CD4-positive, alpha-beta T cell treated with Interleukin-15 for 1 hour (primary cell): ENCODE results near the gene ZNF451.
A peak's percentile ranks its signal among the peaks of the same experiment; 100 is the strongest.

ENCODE experiments used
- DNase-seq: peaks from one replicate; pipeline ENCODE4 v3.0.0-alpha.2; 2020

ZNF451 gene

DNA sequence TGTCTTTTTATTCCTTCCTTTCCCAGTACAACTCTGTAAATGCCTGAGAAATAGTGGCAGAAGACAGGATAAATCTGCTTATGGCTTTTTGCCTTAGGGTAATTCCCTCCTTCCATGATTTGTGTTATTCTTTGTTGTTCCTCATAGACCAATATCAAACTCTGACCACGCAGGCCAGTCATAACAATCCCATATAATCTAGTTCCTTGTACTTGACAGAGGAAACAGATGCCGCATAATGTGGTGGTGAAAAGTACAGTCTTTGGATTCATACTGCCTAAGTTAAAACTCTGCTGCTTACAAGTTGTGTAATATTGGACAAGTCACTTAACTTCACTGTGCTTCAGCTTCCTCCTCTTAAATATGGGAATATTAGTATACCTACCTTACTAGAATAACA is 74.0 kb downstream of the ZNF451 start:
- no peak for DNase-seq

GRCh38 chr6:57165080-57165479 is 75.1 kb downstream of the ZNF451 start:
- no peak for DNase-seq

GRCh38 chr6:57172136-57173055 is 82.4 kb downstream of the ZNF451 start, which contains the start of gene BAG2:
BAG2 (plus strand) TSS chr6:57172326; CDS start chr6:57172698, 372 bp downstream.
- DNase-seq = peak; percentile 89

- DNase-seq = no peak
These were observed 83.3 kb downstream of the ZNF451 start for GRCh38 chr6:57173056-57173885.

GRCh38 chr6:57173886-57174510 is 84.0 kb downstream of the ZNF451 start:
- no peak for DNase-seq

DNA sequence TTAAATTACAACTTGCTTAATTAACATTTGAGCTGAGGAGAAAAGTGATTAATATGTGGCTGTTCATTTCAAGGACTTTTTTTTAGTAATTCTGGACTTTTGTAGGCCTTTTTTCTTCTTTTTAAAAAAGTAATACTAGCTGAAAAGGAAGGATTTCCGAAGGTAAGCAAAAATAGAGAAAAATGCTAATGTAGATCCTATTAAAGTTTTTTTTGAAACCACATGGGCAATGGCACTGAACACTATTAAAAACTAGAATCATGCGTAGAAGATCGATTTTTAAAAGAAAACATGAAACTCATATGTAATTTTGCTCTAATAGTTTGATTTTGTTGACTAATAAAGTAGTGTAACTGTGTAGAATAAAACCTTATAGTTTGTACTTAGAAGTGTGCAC is 84.5 kb downstream of the ZNF451 start:
- no peak for DNase-seq

DNA sequence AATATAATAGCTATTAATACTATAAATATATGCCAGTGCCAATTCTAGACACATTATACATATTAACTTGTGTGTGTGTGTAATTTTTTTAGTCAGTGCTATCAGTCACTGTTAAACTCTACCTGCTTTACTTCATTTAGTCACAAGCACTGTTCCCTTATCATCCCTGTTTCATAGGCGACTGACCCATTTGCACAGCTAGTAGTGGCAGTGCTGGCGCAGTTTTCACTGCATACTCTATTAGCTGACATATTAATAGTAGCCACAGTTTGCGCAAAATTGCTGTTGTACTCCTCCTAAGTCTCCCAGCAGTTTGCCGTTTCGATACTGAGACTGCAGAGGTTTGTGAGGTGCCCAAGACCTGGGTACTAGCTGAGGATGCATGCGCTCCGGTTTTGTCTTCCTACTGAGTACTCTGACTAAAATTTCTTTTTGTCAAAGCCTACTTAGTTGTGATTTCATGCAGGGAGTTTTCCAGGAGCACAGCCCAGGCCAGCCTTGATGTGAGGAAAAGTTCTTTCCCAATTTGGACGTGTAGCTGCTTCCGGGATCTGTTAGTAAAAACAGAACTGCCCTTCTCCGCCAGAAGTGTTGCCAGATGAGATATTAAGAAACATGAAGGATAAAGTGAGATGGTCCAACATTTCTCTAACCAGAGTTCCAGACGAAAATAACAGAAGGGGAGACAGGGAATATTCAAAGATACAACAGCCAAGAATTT is 87.7 kb downstream of the ZNF451 start:
- DNase-seq = no peak

DNA sequence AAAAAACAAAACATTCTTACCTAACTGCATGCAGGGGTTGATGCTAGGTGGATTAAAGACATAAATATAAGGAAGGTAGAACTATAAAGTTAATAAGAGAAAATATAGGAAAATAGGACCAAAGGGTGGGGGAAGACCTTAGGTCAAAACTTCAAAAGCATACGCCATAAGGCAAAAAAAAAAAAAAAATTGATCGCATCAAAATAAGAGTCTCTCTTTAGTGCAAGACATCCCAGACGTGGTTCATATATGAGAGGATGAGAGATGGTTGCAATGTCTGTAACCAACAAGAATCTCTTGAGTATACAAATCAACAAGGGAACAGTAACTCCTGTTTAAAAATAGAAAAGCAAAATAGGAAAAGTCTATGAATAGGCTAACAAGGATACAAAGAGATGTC is 90.6 kb downstream of the ZNF451 start:
- no peak for DNase-seq

GRCh38 chr6:57182017-57182432 is 92.0 kb downstream of the ZNF451 start:
- no peak for DNase-seq

GRCh38 chr6:57183336-57183735 is 93.3 kb downstream of the ZNF451 start:
- no peak for DNase-seq

- no peak for DNase-seq
These were observed 100.2 kb downstream of the ZNF451 start for GRCh38 chr6:57190140-57190539.

DNA sequence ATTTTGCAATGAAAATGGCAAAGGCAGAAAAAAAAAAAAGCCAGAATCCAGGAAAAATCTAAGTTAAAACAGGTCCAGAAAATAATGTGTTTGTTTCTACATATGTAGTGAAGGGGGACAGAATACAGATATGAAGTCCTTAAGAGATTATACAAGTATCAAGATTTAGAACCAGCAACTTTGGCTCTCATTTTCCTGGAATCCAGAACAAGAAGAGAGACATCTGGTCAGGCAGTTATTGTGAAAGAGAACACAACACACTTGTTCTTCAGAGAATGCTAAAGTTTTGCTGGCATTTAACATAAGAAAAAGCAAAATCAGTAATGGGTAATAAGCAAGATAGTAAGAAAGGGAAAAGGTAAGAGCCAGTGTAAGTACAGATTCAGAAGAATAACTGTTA is 103.2 kb downstream of the ZNF451 start:
- DNase-seq = no peak

GRCh38 chr6:57195457-57195856 is 105.5 kb downstream of the ZNF451 start:
- no peak for DNase-seq

- DNase-seq = no peak
These were observed 109.1 kb downstream of the ZNF451 start for GRCh38 chr6:57198926-57199636.

DNA sequence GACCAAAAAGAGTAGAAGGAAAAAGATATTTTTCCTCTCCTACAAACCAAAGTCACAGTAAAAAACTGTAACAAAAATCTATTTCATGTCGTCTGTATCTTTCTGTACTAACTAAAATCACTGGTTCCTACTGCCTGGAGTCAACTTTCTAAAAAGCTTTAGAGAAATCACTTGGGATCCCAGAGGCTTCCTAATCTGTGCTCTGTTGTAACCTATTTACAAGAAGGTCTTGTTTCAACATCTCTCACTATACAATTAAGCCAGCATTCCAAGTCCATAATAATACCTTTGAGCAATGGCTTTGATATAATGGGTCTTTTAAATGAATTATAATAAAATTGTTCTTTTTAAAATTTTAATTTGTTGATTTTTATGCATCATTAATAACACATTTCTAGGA is 111.7 kb downstream of the ZNF451 start:
- DNase-seq = no peak

GRCh38 chr6:57205550-57206328 is 115.8 kb downstream of the ZNF451 start:
- no peak for DNase-seq

DNA sequence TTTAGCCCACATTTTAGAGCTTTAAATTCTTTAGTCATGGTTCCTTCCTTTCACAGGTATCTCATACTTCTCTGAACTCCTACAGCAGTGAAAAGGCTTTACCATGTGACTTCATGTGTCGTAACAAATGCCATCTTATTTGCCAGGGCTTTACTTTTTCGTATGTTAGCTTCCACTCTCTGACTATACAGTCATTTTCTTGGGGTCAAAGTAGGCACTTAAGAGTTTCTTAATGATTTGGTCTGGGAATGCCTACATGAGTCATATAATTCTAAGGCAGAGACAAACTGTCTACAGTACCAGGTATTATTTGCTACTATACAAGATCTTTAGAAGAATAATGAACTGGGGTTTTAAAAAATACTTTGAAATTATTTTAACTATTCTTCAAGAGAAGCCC is 117.2 kb downstream of the ZNF451 start:
- DNase-seq = no peak

- DNase-seq = no peak
These were observed 117.9 kb downstream of the ZNF451 start for GRCh38 chr6:57207872-57208271.

DNA sequence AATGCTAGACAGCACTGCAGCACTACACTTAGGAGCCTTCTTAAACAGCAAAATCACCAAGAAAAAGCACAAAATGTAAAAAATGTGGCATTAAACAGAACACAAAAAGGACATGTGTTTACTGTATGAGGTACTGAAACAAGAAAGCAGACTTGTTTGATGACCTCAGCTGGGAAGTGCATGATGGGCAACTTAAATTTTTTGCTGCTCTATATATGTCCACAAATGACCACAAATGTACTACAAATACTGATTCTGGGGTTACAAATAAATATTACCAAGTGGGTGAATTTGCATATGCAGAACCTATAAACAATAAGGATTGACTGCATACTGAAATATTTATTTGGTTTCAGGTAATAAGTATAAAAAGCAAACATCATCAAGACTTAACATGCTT is 119.0 kb downstream of the ZNF451 start:
- no peak for DNase-seq

GRCh38 chr6:57210060-57210459 is 120.1 kb downstream of the ZNF451 start:
- DNase-seq = no peak

- no peak for DNase-seq
These were observed 125.3 kb downstream of the ZNF451 start for GRCh38 chr6:57215260-57215659.
